Retinal pigment epithelial cell (primary cell): ENCODE data around the gene KRT78.

ENCODE experiments used
- DNase-seq: peaks from one replicate; pipeline ENCODE4 v3.0.0-alpha.2; 2010; ENCODE audit warnings: low read depth
- H3K4me3 ChIP-seq: 2 replicates; pipeline ENCODE4 v1.5.1; 2011; ENCODE audit warnings: mild to moderate bottlenecking, low read length, control low read depth, moderate library complexity
- CTCF ChIP-seq: conservative IDR thresholded peaks from 2 replicates; pipeline ENCODE4 v1.5.1; 2011; ENCODE audit warnings: low read depth, low read length, control low read depth, inconsistent platforms

The KRT78 gene

GRCh38 chr12:52821826-52822660 lies 26.8 kb downstream of the KRT78 start:
- TF ChIP-seq CTCF: no peak
- DNase-seq: no peak
- H3K4me3 ChIP-seq: no peak overlapping the region

GRCh38 chr12:52821071-52821730 lies 27.6 kb downstream of the KRT78 start:
- TF ChIP-seq CTCF: no peak
- DNase-seq: no peak
- no peak overlapping the region for H3K4me3 ChIP-seq

- no peak for TF ChIP-seq CTCF
- no peak overlapping the region for H3K4me3 ChIP-seq
- no peak for DNase-seq
Measured at GRCh38 chr12:52820521-52820920, 28.3 kb downstream of the KRT78 start.

- no peak for TF ChIP-seq CTCF
- no peak for DNase-seq
- H3K4me3 ChIP-seq: no peak overlapping the region
Measured at GRCh38 chr12:52819731-52820510, 28.9 kb downstream of the KRT78 start.

- H3K4me3 ChIP-seq: no peak overlapping the region
- no peak for TF ChIP-seq CTCF
- no peak for DNase-seq
Measured at GRCh38 chr12:52818887-52819420, 29.8 kb downstream of the KRT78 start.

GRCh38 chr12:52818388-52818787 lies 30.4 kb downstream of the KRT78 start:
- TF ChIP-seq CTCF: no peak

More at GRCh38 chr12:52818388-52818787, 30.4 kb downstream of the KRT78 start:
- no peak for DNase-seq
- H3K4me3 ChIP-seq: no peak overlapping the region
